Measurements from ENCODE around the gene DHX8. TPM values are rescaled to one million over a fixed set of nuclear protein-coding genes. Genes with fewer than 3 reads are reported as not detected.

Gene DHX8
- polyA plus RNA-seq, 1 of the 3 experiments (the other 2 are of a cell fraction): 31.3 TPM

DNA sequence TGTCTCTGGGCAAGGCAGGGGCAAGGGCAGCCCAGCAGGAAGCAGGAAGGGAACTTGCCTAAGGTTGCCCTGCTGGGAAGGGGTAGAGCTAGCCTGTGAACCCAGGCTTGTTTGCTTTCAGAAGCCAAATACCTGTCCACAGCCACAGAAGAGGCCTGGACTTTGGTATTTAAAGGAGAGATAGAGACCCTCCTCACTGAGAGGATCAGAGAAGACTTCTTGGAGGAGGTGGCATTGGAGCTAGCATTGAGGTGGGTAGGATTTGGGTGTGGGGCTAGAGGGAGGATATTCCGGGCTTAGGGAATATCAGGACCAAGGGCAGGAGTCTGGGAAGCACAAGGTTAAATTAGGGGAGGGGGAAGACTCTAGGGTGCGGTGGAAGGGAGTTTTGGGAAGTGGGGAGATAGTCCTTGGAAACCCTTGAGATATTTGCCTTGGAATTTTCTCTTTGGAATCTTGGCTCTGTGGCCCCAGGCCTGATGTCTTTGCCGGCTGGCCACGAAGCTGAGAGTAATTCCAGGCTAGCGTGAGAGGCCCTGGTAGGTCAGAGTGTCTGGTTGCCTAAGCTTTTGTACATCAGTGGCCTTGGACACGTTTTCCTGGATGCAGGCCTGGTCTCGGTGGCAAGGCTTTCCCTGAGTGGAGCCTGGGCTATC, 75.5 kb downstream of the DHX8 start:
- Histone ChIP-seq H3K27me3 (ENCODE audit: insufficient read depth) (no peaks in the 10 kb centered on the region), H3K79me2 (ENCODE audit: insufficient read depth) (no peaks in the 10 kb centered on the region), H3K27ac (ENCODE audit: low read depth in 2 of 2, low read length in 1 of 2) (no peak overlapping the region), H3K4me3 (ENCODE audit: low read depth in 2 of 2, low read length in 1 of 2) (no peak overlapping the region), H3K9me3 (no peaks in the 10 kb centered on the region), H3K9me2 (no peaks in the 10 kb centered on the region), H3K4me1 (ENCODE audit: control insufficient read depth in 1 of 2, insufficient read depth in 2 of 2, low read depth in 1 of 2, low read length in 1 of 2) (no peaks in the 10 kb centered on the region), H3K36me3 (replicated peaks in 1 of 2; ENCODE audit: control insufficient read depth in 1 of 2, insufficient read depth in 2 of 2, low read length in 1 of 2) (no peaks in the 10 kb centered on the region), H2AFZ (ENCODE audit: low read depth) (no peak overlapping the region), H3F3A (replicated peaks; ENCODE audit: insufficient read depth) (no peaks in the 10 kb centered on the region), H4K20me1 (ENCODE audit: insufficient read depth) (no peaks in the 10 kb centered on the region), H3K4me2 (no peak overlapping the region), H3K9ac (no peak overlapping the region)
- WGBS (ENCODE audit: low lambda C conversion rate): 85% methylated on average over 7 of the region's 7 CpGs
- POLR2A ChIA-PET: no interaction called here
- DNase-seq: no peak
- TF ChIP-seq EP300 (IDR thresholded peaks at IDR 0.05; ENCODE audit: borderline replicate concordance in 1 of 2, low read depth in 1 of 2, low read length in 1 of 2) (no peak), MEF2A (IDR thresholded peaks at IDR 0.05; ENCODE audit: borderline replicate concordance, low read depth) (no peak)
- CTCF ChIA-PET: interaction anchor here (1.6 to 3.2 kb wide), 3 partner anchors 17 to 202 kb away, joined by 4 to 14 read pairs (median 13); no protein-coding TSS in a partner anchor

- H3K79me2 ChIP-seq (ENCODE audit: insufficient read depth): no peaks in the 10 kb centered on the region
- no peak overlapping the region for H3K4me3 ChIP-seq (ENCODE audit: low read depth in 2 of 2, low read length in 1 of 2)
- H2AFZ ChIP-seq (ENCODE audit: low read depth): no peak overlapping the region
- ChIA-PET CTCF (interaction anchor here (1.2 to 3.2 kb wide), 5 partner anchors 14 to 222 kb away, joined by 3 to 14 read pairs (median 4); no protein-coding TSS in a partner anchor), POLR2A (no interaction called here)
- H3K9ac ChIP-seq: no peak overlapping the region
- no peaks in the 10 kb centered on the region for H3K9me3 ChIP-seq
- no peak for DNase-seq
- H3K27me3 ChIP-seq (ENCODE audit: insufficient read depth): no peaks in the 10 kb centered on the region
- 84% methylated on average over 7 of the region's 7 CpGs for WGBS (ENCODE audit: low lambda C conversion rate)
- H3K27ac ChIP-seq (ENCODE audit: low read depth in 2 of 2, low read length in 1 of 2): no peak overlapping the region
- H4K20me1 ChIP-seq (ENCODE audit: insufficient read depth): no peaks in the 10 kb centered on the region
- no peaks in the 10 kb centered on the region for H3F3A ChIP-seq (replicated peaks; ENCODE audit: insufficient read depth)
- no peaks in the 10 kb centered on the region for H3K4me1 ChIP-seq (ENCODE audit: control insufficient read depth in 1 of 2, insufficient read depth in 2 of 2, low read depth in 1 of 2, low read length in 1 of 2)
- no peak overlapping the region for H3K4me2 ChIP-seq
- H3K36me3 ChIP-seq (replicated peaks in 1 of 2; ENCODE audit: control insufficient read depth in 1 of 2, insufficient read depth in 2 of 2, low read length in 1 of 2): no peaks in the 10 kb centered on the region
- no peak for TF ChIP-seq MXI1 (IDR thresholded peaks at IDR 0.05; ENCODE audit: low read depth, low read length)
- no peak for TF ChIP-seq SIN3A (IDR thresholded peaks at IDR 0.05; ENCODE audit: borderline replicate concordance, low read depth, low read length)
- TF ChIP-seq GABPA (IDR thresholded peaks at IDR 0.05; ENCODE audit: low read depth): no peak
- no peak for TF ChIP-seq RAD21 (IDR thresholded peaks at IDR 0.05; ENCODE audit: low read length)
- no peaks in the 10 kb centered on the region for H3K9me2 ChIP-seq
These were observed 77.0 kb downstream of the DHX8 start for GRCh38 chr17:43560461-43561427.

DNA sequence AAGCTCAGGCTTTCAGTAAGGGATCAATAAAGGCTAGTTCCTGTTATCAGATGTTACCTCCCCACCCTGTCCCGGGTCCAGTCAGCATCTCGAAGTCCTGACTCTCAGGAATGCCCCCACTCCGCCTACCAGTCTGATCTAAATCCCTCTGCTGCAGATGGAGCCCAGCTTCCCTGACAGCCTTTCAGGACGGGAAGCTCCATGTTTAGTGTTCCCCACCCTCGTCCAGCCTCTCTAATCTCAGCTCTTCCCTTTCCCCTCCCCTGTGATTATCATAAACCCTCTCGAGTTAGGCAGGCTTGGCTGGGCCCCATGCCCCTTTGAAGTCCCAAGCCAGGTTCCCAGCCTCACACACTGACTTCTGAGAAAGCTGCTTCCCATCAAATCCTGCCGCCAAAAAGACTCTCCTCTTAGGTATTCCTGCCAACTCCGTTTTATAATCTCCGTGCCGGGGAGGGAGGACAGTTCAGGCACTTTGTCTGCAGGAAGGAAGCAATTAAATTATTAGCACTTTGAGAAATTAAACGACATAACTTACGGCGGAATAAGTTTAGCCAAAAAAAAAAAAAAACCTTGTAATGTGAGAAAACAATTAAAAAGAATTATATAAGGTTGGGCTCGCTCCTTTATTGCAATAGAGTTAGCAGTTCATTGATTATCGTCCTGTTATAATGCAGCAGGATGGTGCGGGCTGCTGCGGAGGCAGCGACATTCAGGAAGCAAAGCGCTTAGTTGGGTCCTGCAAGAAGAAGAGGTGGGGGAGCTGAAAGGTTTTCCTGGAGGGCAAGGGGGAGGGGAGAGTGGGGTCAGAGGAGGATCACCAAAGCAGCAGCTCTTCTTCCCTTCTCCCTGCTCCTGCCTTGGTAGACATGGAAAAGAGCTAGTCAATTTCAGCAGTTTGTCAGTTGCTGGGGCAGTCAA, 79.2 kb downstream of the DHX8 start:
- ChIA-PET POLR2A (no interaction called here), CTCF (interaction anchor here (0.7 to 2.1 kb wide), 5 partner anchors 13 to 198 kb away, joined by 3 to 8 read pairs (median 4); no protein-coding TSS in a partner anchor)
- Histone ChIP-seq H3K9me3 (no peaks in the 10 kb centered on the region), H3K9ac (no peak overlapping the region), H4K20me1 (ENCODE audit: insufficient read depth) (no peaks in the 10 kb centered on the region), H3K4me2 (no peak overlapping the region), H3K9me2 (no peaks in the 10 kb centered on the region), H2AFZ (ENCODE audit: low read depth) (no peak overlapping the region), H3F3A (replicated peaks; ENCODE audit: insufficient read depth) (no peaks in the 10 kb centered on the region), H3K27ac (ENCODE audit: low read depth in 2 of 2, low read length in 1 of 2) (no peak overlapping the region), H3K4me1 (ENCODE audit: control insufficient read depth in 1 of 2, insufficient read depth in 2 of 2, low read depth in 1 of 2, low read length in 1 of 2) (no peaks in the 10 kb centered on the region), H3K4me3 (ENCODE audit: low read depth in 2 of 2, low read length in 1 of 2) (no peak overlapping the region), H3K36me3 (replicated peaks in 1 of 2; ENCODE audit: control insufficient read depth in 1 of 2, insufficient read depth in 2 of 2, low read length in 1 of 2) (no peaks in the 10 kb centered on the region), H3K27me3 (ENCODE audit: insufficient read depth) (no peaks in the 10 kb centered on the region), H3K79me2 (ENCODE audit: insufficient read depth) (no peaks in the 10 kb centered on the region)
- 76% methylated on average over 19 of the region's 19 CpGs for WGBS (ENCODE audit: low lambda C conversion rate)
- DNase-seq: no peak
- no peak for TF ChIP-seq ELF1 (IDR thresholded peaks at IDR 0.05)
- TF ChIP-seq TEAD4 (IDR thresholded peaks at IDR 0.05; ENCODE audit: borderline replicate concordance, insufficient read depth): no peak
- TF ChIP-seq EP300 (IDR thresholded peaks at IDR 0.05; ENCODE audit: borderline replicate concordance in 1 of 2, low read depth in 1 of 2, low read length in 1 of 2): no peak
- TF ChIP-seq GATA2 (CRISPR knock-in tag; IDR thresholded peaks at IDR 0.05): no peak
- TF ChIP-seq EZH2phosphoT487 (IDR thresholded peaks at IDR 0.05; ENCODE audit: borderline replicate concordance, low read depth): no peak
- TF ChIP-seq SMC3 (IDR thresholded peaks at IDR 0.05; ENCODE audit: low read depth, low read length): no peak

All from SK-N-SH (cell line).